Vagina (tissue), 2 donors: ENCODE measurements around the gene ATP2B2.

Experiments used
- CTCF ChIP-seq, 3 experiments: fragments of 450-650 bp in 2 of 3; fragments of 200-600 bp in 1 of 3; sonication (generic) in 1 of 3; IDR thresholded peaks; one replicate each; pipeline ENCODE4 v1.5.1; 2017 to 2019; ENCODE audit warnings: antibody characterized with exemption in 3 of 3, mild to moderate bottlenecking in 2 of 3, moderate library complexity in 2 of 3
- POLR2A ChIP-seq, 2 donors: fragments of 450-650 bp; IDR thresholded peaks; one replicate each; pipeline ENCODE4 v1.6.1; 2017; ENCODE audit warnings: antibody characterized with exemption in 2 of 2, mild to moderate bottlenecking in 2 of 2, moderate library complexity in 2 of 2

GRCh38 chr3:10426346-10427220 lies 78.8 kb downstream of the ATP2B2 start:
- TF ChIP-seq CTCF (IDR thresholded peaks at IDR 0.05), result no peak
- TF ChIP-seq POLR2A (IDR thresholded peaks at IDR 0.05), result no peak
